Motor neuron (in vitro differentiated cells): ENCODE data around the gene EXOC3L1. TPM values are rescaled to one million over a fixed set of nuclear protein-coding genes. Genes with fewer than 3 reads are reported as not detected.

ENCODE experiments used
- ATAC-seq, 8 experiments: fragments of 200-7000 bp; cut with Tn5 transposase; replicated peaks in 6 of 8; 2 replicates each; pipeline ENCODE4 v1.8.0; 2021; ENCODE audit warnings: mild to moderate bottlenecking in 8 of 8, moderate library complexity in 8 of 8
- H3K27ac ChIP-seq, 2 donors: fragments of 250-450 bp; sonication (Bioruptor Pico); 2 replicates each; pipeline ENCODE4 v1.9.0; 2021; ENCODE audit warnings: antibody characterized with exemption in 2 of 2, mild to moderate bottlenecking in 2 of 2, moderate library complexity in 1 of 2
- H3K4me1 ChIP-seq, 2 donors: fragments of 250-450 bp; sonication (Bioruptor Pico); replicated peaks in 1 of 2; 2 replicates each; pipeline ENCODE4 v1.6.1; 2021; ENCODE audit warnings: antibody characterized with exemption in 2 of 2, mild to moderate bottlenecking in 2 of 2, moderate library complexity in 1 of 2
- H3K4me3 ChIP-seq, 5 donors: fragments of 250-450 bp; sonication (Bioruptor Pico); 2 replicates each; pipeline ENCODE4 v1.9.0; 2021; ENCODE audit warnings: antibody characterized with exemption in 5 of 5, mild to moderate bottlenecking in 5 of 5, moderate library complexity in 4 of 5
- WGBS, 10 experiments: fragments of 450-650 bp; shearing (Covaris generic); methylation state at CpG; one replicate each; pipeline ENCODE4 v1.0.0; 2022; 5-methylcytosine and 5-hydroxymethylcytosine counted together
- in situ Hi-C, 9 experiments: fragments of 400-800 bp; cut with MboI; loops; one replicate each; pipeline ENCODE4 v1.15.0; 2021; ENCODE audit warnings: low sequenced_read_pairs in 9 of 9, low pct_unique_long_range_greater_than_20kb in 2 of 9; ENCODE audit not compliant: unreplicated experiment in 9 of 9
- total RNA-seq, 8 experiments: library from RNA; unstranded; fragments of 300-600 nt; gene quantifications; 2 replicates each; pipeline versions ENCODE4 v1.2.3 to v1.2.4, GENCODE V29; 2022

The EXOC3L1 gene
- total RNA-seq, 8 experiments from 2014 or later = 0.29 to 3.6 (median 0.98) TPM

GRCh38 chr16:67182288-67182687, 7.6 kb downstream of the EXOC3L1 start:
- 20 to 100% (median 70%) methylated on average over 1 to 2 of the region's 2 CpGs; no CpG with 5 or more reads in 4 of the 10 experiments for WGBS, 10 experiments
- no peak for ATAC-seq
- Histone ChIP-seq H3K27ac (no peak overlapping the region), H3K4me1 (peaks cover 15 to 21% of the 10 kb centered on the region in 2 donors), H3K4me3 (peak overlapping the region in 3 of 5 donors; percentile 86 to 92 (median 86))
- in situ Hi-C loops = no loop called here

- H3K4me1 ChIP-seq = peaks cover 15 to 21% of the 10 kb centered on the region in 2 donors
- in situ Hi-C loops = no loop called here
- no peak overlapping the region for H3K27ac ChIP-seq
- H3K4me3 ChIP-seq = no peak overlapping the region
- 10 to 100% (median 73%) methylated on average over 2 of the region's 2 CpGs; no CpG with 5 or more reads in 5 of the 10 experiments for WGBS, 10 experiments
- ATAC-seq = no peak
Measured at GRCh38 chr16:67181346-67181745, 8.6 kb downstream of the EXOC3L1 start.

- Histone ChIP-seq H3K4me3 (no peak overlapping the region), H3K4me1 (peaks cover 15 to 16% of the 10 kb centered on the region in 2 donors)
Measured at GRCh38 chr16:67180166-67180565, 9.8 kb downstream of the EXOC3L1 start.

GRCh38 chr16:67179421-67180080, 10.4 kb downstream of the EXOC3L1 start:
- WGBS, 10 experiments = 80 to 100% (median 87%) methylated on average over 1 to 6 of the region's 13 CpGs; no CpG with 5 or more reads in 5 of the 10 experiments
- peaks cover 15 to 22% of the 10 kb centered on the region in 2 donors for H3K4me1 ChIP-seq
- H3K4me3 ChIP-seq = no peak overlapping the region
- no peak for ATAC-seq
- in situ Hi-C loops = no loop called here
- no peak overlapping the region for H3K27ac ChIP-seq

More at GRCh38 chr16:67180166-67180565, 9.8 kb downstream of the EXOC3L1 start:
- H3K27ac ChIP-seq = no peak overlapping the region
- no peak for ATAC-seq
- WGBS, 10 experiments = 93 to 100% (median 100%) methylated on average over 1 to 5 of the region's 16 CpGs; no CpG with 5 or more reads in 7 of the 10 experiments
- in situ Hi-C loops = no loop called here

GRCh38 chr16:67177743-67178699, 11.9 kb downstream of the EXOC3L1 start:
- WGBS, 10 experiments = 6 to 51% (median 44%) methylated on average over 2 to 6 of the region's 73 CpGs; no CpG with 5 or more reads in 7 of the 10 experiments
- H3K27ac ChIP-seq = no peak overlapping the region
- H3K4me3 ChIP-seq = peak overlapping the region in 4 of 5 donors; percentile 10 to 16 (median 13)
- ATAC-seq = peak; percentile 19 to 62 (median 46)
- in situ Hi-C loops = no loop called here
- peaks cover 21 to 30% of the 10 kb centered on the region in 2 donors for H3K4me1 ChIP-seq

- Histone ChIP-seq H3K27ac (no peak overlapping the region), H3K4me1 (peaks cover 13 to 18% of the 10 kb centered on the region in 2 donors), H3K4me3 (no peak overlapping the region)
- WGBS, 10 experiments = 83% methylated on average over 5 to 7 of the region's 12 CpGs; no CpG with 5 or more reads in 8 of the 10 experiments
- in situ Hi-C loops = no loop called here
- ATAC-seq = no peak
Measured at GRCh38 chr16:67176662-67177061, 13.3 kb downstream of the EXOC3L1 start.

GRCh38 chr16:67174706-67175231, 15.2 kb downstream of the EXOC3L1 start:
- 40 to 88% (median 65%) methylated on average over 3 to 12 of the region's 31 CpGs; no CpG with 5 or more reads in 6 of the 10 experiments for WGBS, 10 experiments
- ATAC-seq = no peak
- in situ Hi-C loops = loop anchor here in 8 of 9 experiments (25.0 kb wide), 2 partner anchors 187 to 212 kb away; partner anchors contain the start of genes CES3 (in 7 of the 8) and CES4A (in 1 of the 8)
- Histone ChIP-seq H3K4me3 (peak overlapping the region in 2 of 5 donors; percentile 14 to 29), H3K4me1 (peaks cover 24 to 26% of the 10 kb centered on the region in 2 donors), H3K27ac (no peak overlapping the region)

- Histone ChIP-seq H3K4me3 (peak overlapping the region; percentile 14 to 29 (median 16)), H3K27ac (no peak overlapping the region)
- ATAC-seq = peak; percentile 50 to 81 (median 58)
Measured at GRCh38 chr16:67173808-67174705, 15.9 kb downstream of the EXOC3L1 start.

GRCh38 chr16:67173323-67173722, 16.6 kb downstream of the EXOC3L1 start:
- no peak overlapping the region for H3K27ac ChIP-seq
- no peak for ATAC-seq
- H3K4me1 ChIP-seq = peaks cover 35% of the 10 kb centered on the region in 2 donors
- 75% methylated on average over 1 of the region's 1 CpG; no CpG with 5 or more reads in 9 of the 10 experiments for WGBS, 10 experiments
- in situ Hi-C loops = loop anchor here in 8 of 9 experiments (25.0 kb wide), 2 partner anchors 186 to 211 kb away; partner anchors contain the start of genes CES3 (in 7 of the 8) and CES4A (in 1 of the 8)
- H3K4me3 ChIP-seq = peak overlapping the region in 1 of 5 donors; percentile 29

More at GRCh38 chr16:67173808-67174705, 15.9 kb downstream of the EXOC3L1 start:
- WGBS, 10 experiments = 0 to 22% (median 2%) methylated on average over 1 to 10 of the region's 71 CpGs; no CpG with 5 or more reads in 3 of the 10 experiments
- in situ Hi-C loops = loop anchor here in 8 of 9 experiments (25.0 kb wide), 2 partner anchors 187 to 212 kb away; partner anchors contain the start of genes CES3 (in 7 of the 8) and CES4A (in 1 of the 8)
- H3K4me1 ChIP-seq = peaks cover 31 to 33% of the 10 kb centered on the region in 2 donors

GRCh38 chr16:67170949-67171649, 18.8 kb downstream of the EXOC3L1 start:
- peak overlapping the region; percentile 24 to 42 (median 30) for H3K4me3 ChIP-seq
- ATAC-seq = peak; percentile 2 to 23 (median 7)
- H3K4me1 ChIP-seq = peaks cover 35% of the 10 kb centered on the region in 2 donors
- H3K27ac ChIP-seq = peak overlapping the region; percentile 70 to 81
- in situ Hi-C loops = loop anchor here in 8 of 9 experiments (25.0 kb wide), 2 partner anchors 184 to 209 kb away; partner anchors contain the start of genes CES3 (in 7 of the 8) and CES4A (in 1 of the 8)
- WGBS, 10 experiments = 3 to 50% (median 30%) methylated on average over 1 to 12 of the region's 14 CpGs; no CpG with 5 or more reads in 1 of the 10 experiments
